Measurements from ENCODE around the gene KLF11. TPM values are rescaled to one million over a fixed set of nuclear protein-coding genes. Genes with fewer than 3 reads are reported as not detected.

Gene KLF11
- total RNA-seq, 2 donors from 2014 or later, result 9.3 to 13.1 TPM

- no peak for DNase-seq
- Mint-ChIP-seq H3K4me1 (peaks cover 17% of the 10 kb centered on the region), H3K27ac (no peak overlapping the region), H3K9me3 (no peaks in the 10 kb centered on the region), H3K4me3 (no peak overlapping the region), H3K36me3 (ENCODE audit: low read depth) (no peaks in the 10 kb centered on the region), H3K27me3 (ENCODE audit: insufficient read depth) (no peaks in the 10 kb centered on the region)
- H3K4me3 ChIP-seq (ENCODE audit: low read length), result no peak overlapping the region
- 91 to 94% methylated on average over 10 to 20 of the region's 20 CpGs for WGBS, 2 experiments (ENCODE audit: insufficient coverage in 1 of 2, insufficient read length in 1 of 2)
- H3K27ac ChIP-seq (ENCODE audit: low read depth, low read length), result no peak overlapping the region
- no peaks in the 10 kb centered on the region for H3K27me3 ChIP-seq (ENCODE audit: control insufficient read depth, insufficient read depth, low read length, poor library complexity, severe bottlenecking)
- peaks cover 2% of the 10 kb centered on the region for H3K36me3 ChIP-seq (ENCODE audit: control insufficient read depth, insufficient read depth, low read length)
- no peaks in the 10 kb centered on the region for H3K4me1 ChIP-seq (ENCODE audit: control insufficient read depth, insufficient read depth, low read length)
- H3K9ac ChIP-seq (ENCODE audit: extremely low read depth, low read length, poor library complexity, severe bottlenecking), result no peak overlapping the region
- TF ChIP-seq, protein P1, sequence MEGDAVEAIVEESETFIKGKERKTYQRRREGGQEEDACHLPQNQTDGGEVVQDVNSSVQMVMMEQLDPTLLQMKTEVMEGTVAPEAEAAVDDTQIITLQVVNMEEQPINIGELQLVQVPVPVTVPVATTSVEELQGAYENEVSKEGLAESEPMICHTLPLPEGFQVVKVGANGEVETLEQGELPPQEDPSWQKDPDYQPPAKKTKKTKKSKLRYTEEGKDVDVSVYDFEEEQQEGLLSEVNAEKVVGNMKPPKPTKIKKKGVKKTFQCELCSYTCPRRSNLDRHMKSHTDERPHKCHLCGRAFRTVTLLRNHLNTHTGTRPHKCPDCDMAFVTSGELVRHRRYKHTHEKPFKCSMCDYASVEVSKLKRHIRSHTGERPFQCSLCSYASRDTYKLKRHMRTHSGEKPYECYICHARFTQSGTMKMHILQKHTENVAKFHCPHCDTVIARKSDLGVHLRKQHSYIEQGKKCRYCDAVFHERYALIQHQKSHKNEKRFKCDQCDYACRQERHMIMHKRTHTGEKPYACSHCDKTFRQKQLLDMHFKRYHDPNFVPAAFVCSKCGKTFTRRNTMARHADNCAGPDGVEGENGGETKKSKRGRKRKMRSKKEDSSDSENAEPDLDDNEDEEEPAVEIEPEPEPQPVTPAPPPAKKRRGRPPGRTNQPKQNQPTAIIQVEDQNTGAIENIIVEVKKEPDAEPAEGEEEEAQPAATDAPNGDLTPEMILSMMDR (conservative IDR thresholded peaks at IDR 0.05), result no peak
- H3K9me3 ChIP-seq (ENCODE audit: control insufficient read depth, low read length), result no peaks in the 10 kb centered on the region
These were observed 16.4 kb downstream of the KLF11 start for GRCh38 chr2:10059552-10060335.

GRCh38 chr2:10061221-10061925 is 18.0 kb downstream of the KLF11 start:
- no peaks in the 10 kb centered on the region for H3K9me3 ChIP-seq (ENCODE audit: control insufficient read depth, low read length)
- peaks cover 12% of the 10 kb centered on the region for H3K4me1 Mint-ChIP-seq
- H3K36me3 Mint-ChIP-seq (ENCODE audit: low read depth), result no peaks in the 10 kb centered on the region
- H3K27ac ChIP-seq (ENCODE audit: low read depth, low read length), result no peak overlapping the region
- TF ChIP-seq, protein P1 (conservative IDR thresholded peaks at IDR 0.05), result no peak
- 89 to 90% methylated on average over 3 to 9 of the region's 9 CpGs for WGBS, 2 experiments (ENCODE audit: insufficient coverage in 1 of 2, insufficient read length in 1 of 2)
- H3K27ac Mint-ChIP-seq, result no peak overlapping the region
- H3K9ac ChIP-seq (ENCODE audit: extremely low read depth, low read length, poor library complexity, severe bottlenecking), result no peak overlapping the region
- no peaks in the 10 kb centered on the region for H3K9me3 Mint-ChIP-seq
- no peak overlapping the region for H3K4me3 ChIP-seq (ENCODE audit: low read length)
- H3K4me1 ChIP-seq (ENCODE audit: control insufficient read depth, insufficient read depth, low read length), result no peaks in the 10 kb centered on the region
- H3K36me3 ChIP-seq (ENCODE audit: control insufficient read depth, insufficient read depth, low read length), result no peaks in the 10 kb centered on the region
- H3K27me3 Mint-ChIP-seq (ENCODE audit: insufficient read depth), result no peaks in the 10 kb centered on the region
- no peak overlapping the region for H3K4me3 Mint-ChIP-seq
- H3K27me3 ChIP-seq (ENCODE audit: control insufficient read depth, insufficient read depth, low read length, poor library complexity, severe bottlenecking), result no peaks in the 10 kb centered on the region
- no peak for DNase-seq

DNA sequence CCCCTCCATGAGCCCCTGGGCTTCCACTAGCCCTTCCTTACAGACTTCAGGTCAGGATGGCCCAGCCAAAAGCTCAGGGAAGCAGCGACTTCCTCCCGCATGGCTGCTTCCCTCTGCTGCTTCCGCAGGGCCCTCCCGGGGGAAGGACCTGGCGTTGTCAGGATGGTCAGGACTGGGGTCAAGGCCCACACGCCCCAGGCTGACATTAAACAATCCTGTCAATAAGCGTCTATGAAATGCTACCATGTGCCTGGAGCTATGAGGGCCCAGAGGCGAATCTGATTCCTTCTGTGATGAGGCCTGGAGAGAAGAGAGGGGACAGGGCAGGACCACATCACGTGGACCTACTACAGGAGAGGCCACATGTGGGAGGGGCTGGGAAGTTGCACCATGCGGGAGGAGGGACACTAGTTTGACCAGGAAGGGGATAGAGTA is 19.6 kb downstream of the KLF11 start:
- TF ChIP-seq, protein P1 (conservative IDR thresholded peaks at IDR 0.05), result no peak
- Histone ChIP-seq H3K27me3 (ENCODE audit: control insufficient read depth, insufficient read depth, low read length, poor library complexity, severe bottlenecking) (no peaks in the 10 kb centered on the region), H3K36me3 (ENCODE audit: control insufficient read depth, insufficient read depth, low read length) (no peaks in the 10 kb centered on the region), H3K9ac (ENCODE audit: extremely low read depth, low read length, poor library complexity, severe bottlenecking) (no peak overlapping the region), H3K27ac (ENCODE audit: low read depth, low read length) (no peak overlapping the region), H3K4me3 (ENCODE audit: low read length) (no peak overlapping the region), H3K4me1 (ENCODE audit: control insufficient read depth, insufficient read depth, low read length) (no peaks in the 10 kb centered on the region), H3K9me3 (ENCODE audit: control insufficient read depth, low read length) (peaks cover 7% of the 10 kb centered on the region)
- Mint-ChIP-seq H3K4me3 (no peak overlapping the region), H3K27ac (no peak overlapping the region), H3K27me3 (ENCODE audit: insufficient read depth) (no peaks in the 10 kb centered on the region), H3K9me3 (peaks cover 9% of the 10 kb centered on the region), H3K36me3 (ENCODE audit: low read depth) (no peaks in the 10 kb centered on the region), H3K4me1 (peaks cover 5% of the 10 kb centered on the region)
- DNase-seq, result no peak
- 93 to 94% methylated on average over 8 to 10 of the region's 10 CpGs for WGBS, 2 experiments (ENCODE audit: insufficient coverage in 1 of 2, insufficient read length in 1 of 2)
